ENCODE results near the gene CPTP.
A peak's percentile ranks its signal among the peaks of the same experiment; 100 is the strongest.
"Not testable (repeated sequence)": the region's sequence is repeated elsewhere in the genome, so short reads cannot be mapped to it uniquely, and the experiment has no call there.

CPTP gene

GRCh38 chr1:1360506-1361169 is 36.0 kb downstream of the CPTP start:
- no peak for DNase-seq (ENCODE audit: low read depth in 1 of 2, low spot score in 1 of 2)

- no peak for DNase-seq (ENCODE audit: low read depth in 1 of 2, low spot score in 1 of 2)
Observed at GRCh38 chr1:1361233-1361981, 36.8 kb downstream of the CPTP start.

- no peak for DNase-seq (ENCODE audit: low read depth in 1 of 2, low spot score in 1 of 2)
Observed at GRCh38 chr1:1361982-1362423, 37.4 kb downstream of the CPTP start.

- DNase-seq (ENCODE audit: low read depth in 1 of 2, low spot score in 1 of 2) = no peak
Observed at GRCh38 chr1:1364266-1364665, 39.7 kb downstream of the CPTP start.

- DNase-seq (ENCODE audit: low read depth in 1 of 2, low spot score in 1 of 2) = no peak
Observed at GRCh38 chr1:1365875-1366698, 41.5 kb downstream of the CPTP start.

- no peak for DNase-seq (ENCODE audit: low read depth in 1 of 2, low spot score in 1 of 2)
Observed at GRCh38 chr1:1366699-1367066, 42.1 kb downstream of the CPTP start.

GRCh38 chr1:1367315-1367714 is 42.7 kb downstream of the CPTP start:
- DNase-seq (ENCODE audit: low read depth in 1 of 2, low spot score in 1 of 2) = no peak

GRCh38 chr1:1370094-1370493 is 45.5 kb downstream of the CPTP start:
- not testable (repeated sequence) for DNase-seq (ENCODE audit: low read depth in 1 of 2, low spot score in 1 of 2)

- no peak for DNase-seq (ENCODE audit: low read depth in 1 of 2, low spot score in 1 of 2)
Observed at GRCh38 chr1:1370771-1371300, 46.2 kb downstream of the CPTP start.

- DNase-seq (ENCODE audit: low read depth in 1 of 2, low spot score in 1 of 2) = peak in 1 of 2 donors; percentile 48
Observed at GRCh38 chr1:1371364-1371745, 46.8 kb downstream of the CPTP start.

GRCh38 chr1:1371746-1372711 is 47.4 kb downstream of the CPTP start:
- peak; percentile 67 to 69 for DNase-seq (ENCODE audit: low read depth in 1 of 2, low spot score in 1 of 2)

GRCh38 chr1:1373051-1373814 is 48.6 kb downstream of the CPTP start:
- DNase-seq (ENCODE audit: low read depth in 1 of 2, low spot score in 1 of 2) = no peak

GRCh38 chr1:1373815-1374588 is 49.4 kb downstream of the CPTP start:
- no peak for DNase-seq (ENCODE audit: low read depth in 1 of 2, low spot score in 1 of 2)

GRCh38 chr1:1374589-1374928 is 50.0 kb downstream of the CPTP start:
- no peak for DNase-seq (ENCODE audit: low read depth in 1 of 2, low spot score in 1 of 2)

- DNase-seq (ENCODE audit: low read depth in 1 of 2, low spot score in 1 of 2) = peak; percentile 89 to 93
Observed at GRCh38 chr1:1374929-1375662, 50.5 kb downstream of the CPTP start, which contains the start of gene AURKAIP1. TSS of gene AURKAIP1 (minus strand) at chr1:1375207. CDS start at chr1:1374756, 451 bp downstream.

- no peak for DNase-seq (ENCODE audit: low read depth in 1 of 2, low spot score in 1 of 2)
Observed at GRCh38 chr1:1376551-1377226, 52.1 kb downstream of the CPTP start.

- no peak for DNase-seq (ENCODE audit: low read depth in 1 of 2, low spot score in 1 of 2)
Observed at GRCh38 chr1:1377540-1378205, 53.1 kb downstream of the CPTP start.

All from activated T-helper 1 cell treated with anti-CD3 and anti-CD28 coated beads, Interleukin-2, amount 50 U/mL, for 16 hours (primary cell).